SK-N-SH (cell line): ENCODE results near the gene AHNAK2.

Source experiments
- EZH2phosphoT487 ChIP-seq: fragments of 200-600 bp; sonication (generic); IDR thresholded peaks from 2 replicates; pipeline ENCODE4 v1.6.1; 2017; ENCODE audit warnings: low read depth, mixed run types, mild to moderate bottlenecking, antibody characterized with exemption, moderate library complexity, borderline replicate concordance
- FOXM1 ChIP-seq: IDR thresholded peaks from 2 replicates; pipeline ENCODE4 v1.4.0; 2012; ENCODE audit warnings: low read depth, mild to moderate bottlenecking
- JUND ChIP-seq: IDR thresholded peaks from 2 replicates; pipeline ENCODE4 v1.4.0; 2012
- POLR2AphosphoS5 ChIP-seq: IDR thresholded peaks from 2 replicates; pipeline ENCODE4 v1.6.1; 2012; ENCODE audit warnings: low read depth, low read length
- SMC3 ChIP-seq: IDR thresholded peaks from 2 replicates; pipeline ENCODE4 v1.6.1; 2012; ENCODE audit warnings: low read depth, low read length, improper control_type of control experiment
- TAF1 ChIP-seq: IDR thresholded peaks from 2 replicates; pipeline ENCODE4 v1.6.1; 2012; ENCODE audit warnings: low read depth, mild to moderate bottlenecking, low read length, moderate library complexity, borderline replicate concordance
- YY1 ChIP-seq: IDR thresholded peaks from 2 replicates; pipeline ENCODE4 v1.4.0; 2012; ENCODE audit warnings: low read depth, mild to moderate bottlenecking
- TF ChIP-seq, protein P1 (sequence below): fragments of 200-600 bp; sonication (generic); IDR thresholded peaks from 2 replicates; pipeline ENCODE4 v1.6.1; 2017; ENCODE audit warnings: antibody characterized with exemption, mild to moderate bottlenecking, moderate library complexity
- TF ChIP-seq, protein P2 (sequence below): IDR thresholded peaks from 2 replicates; pipeline ENCODE4 v1.4.0; 2012; ENCODE audit warnings: low read depth, borderline replicate concordance

- TF ChIP-seq POLR2AphosphoS5: no peak
- TF ChIP-seq JUND: no peak
- no peak for TF ChIP-seq YY1
- TF ChIP-seq EZH2phosphoT487: no peak
- no peak for TF ChIP-seq SMC3
- TF ChIP-seq FOXM1: no peak
- TF ChIP-seq, protein P1, sequence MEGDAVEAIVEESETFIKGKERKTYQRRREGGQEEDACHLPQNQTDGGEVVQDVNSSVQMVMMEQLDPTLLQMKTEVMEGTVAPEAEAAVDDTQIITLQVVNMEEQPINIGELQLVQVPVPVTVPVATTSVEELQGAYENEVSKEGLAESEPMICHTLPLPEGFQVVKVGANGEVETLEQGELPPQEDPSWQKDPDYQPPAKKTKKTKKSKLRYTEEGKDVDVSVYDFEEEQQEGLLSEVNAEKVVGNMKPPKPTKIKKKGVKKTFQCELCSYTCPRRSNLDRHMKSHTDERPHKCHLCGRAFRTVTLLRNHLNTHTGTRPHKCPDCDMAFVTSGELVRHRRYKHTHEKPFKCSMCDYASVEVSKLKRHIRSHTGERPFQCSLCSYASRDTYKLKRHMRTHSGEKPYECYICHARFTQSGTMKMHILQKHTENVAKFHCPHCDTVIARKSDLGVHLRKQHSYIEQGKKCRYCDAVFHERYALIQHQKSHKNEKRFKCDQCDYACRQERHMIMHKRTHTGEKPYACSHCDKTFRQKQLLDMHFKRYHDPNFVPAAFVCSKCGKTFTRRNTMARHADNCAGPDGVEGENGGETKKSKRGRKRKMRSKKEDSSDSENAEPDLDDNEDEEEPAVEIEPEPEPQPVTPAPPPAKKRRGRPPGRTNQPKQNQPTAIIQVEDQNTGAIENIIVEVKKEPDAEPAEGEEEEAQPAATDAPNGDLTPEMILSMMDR: no peak
- no peak for TF ChIP-seq TAF1
- TF ChIP-seq, protein P2, sequence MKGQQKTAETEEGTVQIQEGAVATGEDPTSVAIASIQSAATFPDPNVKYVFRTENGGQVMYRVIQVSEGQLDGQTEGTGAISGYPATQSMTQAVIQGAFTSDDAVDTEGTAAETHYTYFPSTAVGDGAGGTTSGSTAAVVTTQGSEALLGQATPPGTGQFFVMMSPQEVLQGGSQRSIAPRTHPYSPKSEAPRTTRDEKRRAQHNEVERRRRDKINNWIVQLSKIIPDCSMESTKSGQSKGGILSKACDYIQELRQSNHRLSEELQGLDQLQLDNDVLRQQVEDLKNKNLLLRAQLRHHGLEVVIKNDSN: no peak
Measured at GRCh38 chr14:104926619-104927431, 51.3 kb downstream of the AHNAK2 start.
